BJ (cell line): ENCODE results near the gene RHOT2. TPM values are rescaled to one million over a fixed set of nuclear protein-coding genes. Genes with fewer than 3 reads are reported as not detected.

ENCODE experiments used
- CTCF ChIA-PET: fragments of 350-600 bp; formaldehyde crosslinking; extraction: SDS; loops from one replicate; lab custom pipeline; 2021; ENCODE audit warnings: antibody characterized with exemption, inconsistent platforms; lab: Yijun Ruan, JAX
- POLR2A ChIA-PET: fragments of 300-600 bp; sonication (Branson Sonifier 250); formaldehyde crosslinking; extraction: SDS; loops from one replicate; lab custom pipeline; 2021; ENCODE audit warnings: antibody characterized with exemption; lab: Charles Lee
- DNase-seq: peaks from one replicate; pipeline ENCODE4 v3.0.0-alpha.2; 2011; ENCODE audit warnings: low read depth
- H3K27me3 ChIP-seq: 2 replicates; pipeline ENCODE4 v1.6.0; 2011; ENCODE audit warnings: low read length; ENCODE audit not compliant: control insufficient read depth, insufficient read depth
- H3K36me3 ChIP-seq: 2 replicates; pipeline ENCODE4 v1.5.1; 2011; ENCODE audit warnings: low read length; ENCODE audit not compliant: control insufficient read depth, insufficient read depth
- H3K4me3 ChIP-seq: 2 replicates; pipeline ENCODE4 v1.5.1; 2011; ENCODE audit warnings: low read depth, mild to moderate bottlenecking, control low read depth, low read length
- CTCF ChIP-seq: IDR thresholded peaks from 2 replicates; pipeline ENCODE4 v1.5.1; 2011; ENCODE audit warnings: low read depth, mild to moderate bottlenecking, control low read depth, inconsistent platforms, low read length, moderate library complexity; ENCODE audit not compliant: insufficient read depth
- polyA plus RNA-seq: library from polyadenylated mRNA; depleted of rRNA; stranded (reverse); fragments of >200 nt; gene quantifications from 2 replicates; pipeline ENCODE4 v1.2.3, GENCODE V29; 2011

Gene RHOT2
- polyA plus RNA-seq, 1 experiment: 81.7 TPM

GRCh38 chr16:654034-654433 lies 13.9 kb upstream of the RHOT2 start:
- TF ChIP-seq CTCF: no peak
- no peak for DNase-seq
- Histone ChIP-seq H3K4me3 (no peak overlapping the region), H3K36me3 (peaks cover 5% of the 10 kb centered on the region), H3K27me3 (no peaks in the 10 kb centered on the region)
- POLR2A ChIA-PET: no interaction called here
- CTCF ChIA-PET: interaction anchor here (0.7 kb wide), 1 partner anchor 1541 kb away, joined by 3 read pairs; no protein-coding TSS in a partner anchor

DNA sequence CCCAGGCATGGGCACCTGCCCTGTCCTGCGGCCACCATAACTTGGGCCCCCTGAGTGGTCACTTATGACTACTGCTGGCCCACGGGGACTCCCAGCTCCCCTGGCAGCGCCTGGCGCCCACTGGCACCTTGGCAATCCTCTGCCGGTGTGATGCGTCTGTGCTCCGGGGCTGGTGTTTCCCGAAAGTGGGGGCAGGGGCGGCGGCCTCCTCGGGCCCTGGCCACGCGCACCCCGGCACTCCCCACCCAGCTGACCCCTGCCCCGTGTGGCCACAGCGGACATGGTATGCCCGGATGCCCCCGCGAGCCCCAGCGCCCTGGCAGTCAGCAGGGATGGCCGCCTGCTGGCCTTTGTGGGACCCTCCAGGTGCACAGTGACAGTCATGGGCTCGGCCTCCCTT lies 10.4 kb upstream of the RHOT2 start:
- Histone ChIP-seq H3K4me3 (no peak overlapping the region), H3K36me3 (peaks cover 5% of the 10 kb centered on the region), H3K27me3 (no peaks in the 10 kb centered on the region)
- DNase-seq: no peak
- no peak for TF ChIP-seq CTCF
- ChIA-PET POLR2A (no interaction called here), CTCF (no interaction called here)

DNA sequence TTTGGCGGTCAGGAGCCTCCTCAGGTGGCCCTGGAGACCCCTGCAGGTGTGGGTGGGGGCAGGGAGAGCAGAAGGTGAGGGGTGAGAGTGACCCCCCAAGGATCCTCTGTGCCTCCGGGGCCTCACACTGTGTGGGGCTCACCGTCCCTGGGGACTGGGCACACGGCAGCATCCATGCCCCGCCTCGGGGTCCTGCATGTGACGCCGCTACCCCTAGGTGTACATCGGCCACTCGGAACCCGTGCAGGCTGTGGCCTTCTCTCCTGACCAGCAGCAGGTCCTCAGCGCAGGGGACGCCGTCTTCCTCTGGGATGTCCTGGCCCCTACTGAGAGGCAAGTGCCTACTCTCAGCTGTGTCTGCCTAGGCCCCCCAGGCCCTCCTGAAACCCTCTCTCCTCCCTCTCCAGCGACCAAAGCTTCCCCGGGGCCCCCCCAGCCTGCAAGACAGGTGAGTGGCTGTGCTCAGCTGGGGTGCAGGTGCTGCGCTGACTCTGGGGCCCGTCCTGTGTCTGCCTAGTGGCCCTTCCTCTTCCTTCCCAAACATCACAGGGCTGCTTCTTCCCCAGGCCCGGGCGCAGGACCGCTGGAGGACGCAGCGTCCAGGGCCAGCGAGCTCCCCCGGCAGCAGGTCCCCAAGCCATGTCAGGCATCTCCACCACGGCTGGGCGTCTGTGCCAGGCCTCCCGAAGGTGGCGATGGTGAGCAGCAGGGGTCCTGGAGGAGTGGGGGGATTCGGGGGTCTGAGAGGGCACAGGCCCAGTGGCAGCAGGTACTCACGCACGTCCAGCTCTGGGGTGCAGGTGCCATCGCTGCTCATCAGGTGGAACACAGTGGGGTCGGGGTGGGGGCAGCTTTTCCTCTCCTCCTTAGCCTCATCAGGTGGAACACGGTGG lies 9.0 kb upstream of the RHOT2 start:
- CTCF ChIA-PET: interaction anchor here (1.7 kb wide), 1 partner anchor 65 kb away, joined by 5 read pairs; no protein-coding TSS in a partner anchor
- H3K36me3 ChIP-seq: peaks cover 7% of the 10 kb centered on the region
- no peaks in the 10 kb centered on the region for H3K27me3 ChIP-seq
- TF ChIP-seq CTCF: no peak
- no peak for DNase-seq
- H3K4me3 ChIP-seq: no peak overlapping the region
- POLR2A ChIA-PET: no interaction called here

DNA sequence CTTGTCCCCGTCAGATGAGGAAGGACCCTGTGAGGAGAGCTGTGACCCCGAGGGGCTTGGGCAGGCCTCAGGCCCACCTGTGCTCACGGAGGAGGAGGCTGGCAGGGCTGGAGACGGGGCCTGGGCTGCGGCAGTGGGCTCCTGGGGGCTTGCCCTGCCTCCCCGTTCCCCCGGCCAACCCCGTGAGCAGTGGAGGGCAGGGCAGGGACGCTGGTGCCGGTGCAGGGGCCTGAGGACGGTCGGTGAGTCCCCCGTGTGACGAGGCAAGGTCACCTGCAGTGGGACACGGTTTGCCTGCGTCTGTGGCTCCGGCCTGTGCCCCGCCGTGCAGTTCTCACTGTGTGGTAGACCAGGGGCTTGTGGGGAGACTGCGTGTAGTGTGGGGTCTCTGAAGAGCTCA lies 8.3 kb upstream of the RHOT2 start:
- H3K36me3 ChIP-seq: peaks cover 7% of the 10 kb centered on the region
- DNase-seq: no peak
- no peak overlapping the region for H3K4me3 ChIP-seq
- POLR2A ChIA-PET: no interaction called here
- H3K27me3 ChIP-seq: no peaks in the 10 kb centered on the region
- no peak for TF ChIP-seq CTCF
- CTCF ChIA-PET: interaction anchor here (1.5 to 2.2 kb wide), 3 partner anchors 7 to 66 kb away, joined by 3 to 8 read pairs (median 5); no protein-coding TSS in a partner anchor

- no peak for TF ChIP-seq CTCF
- POLR2A ChIA-PET: no interaction called here
- Histone ChIP-seq H3K36me3 (peaks cover 7% of the 10 kb centered on the region), H3K4me3 (no peak overlapping the region), H3K27me3 (no peaks in the 10 kb centered on the region)
- CTCF ChIA-PET: interaction anchor here (1.0 to 2.4 kb wide), 6 partner anchors 8 to 67 kb away, joined by 3 to 8 read pairs (median 4); partner anchors contain the start of genes MCRIP2 and STUB1
- DNase-seq: no peak
Observed at GRCh38 chr16:660132-660458, 7.8 kb upstream of the RHOT2 start.
